ENCODE data around the gene CREB5. TPM values are rescaled to one million over a fixed set of nuclear protein-coding genes. Genes with fewer than 3 reads are reported as not detected.

CREB5 gene
- total RNA-seq, 1 donor from 2014 or later = 10.3 TPM

DNA sequence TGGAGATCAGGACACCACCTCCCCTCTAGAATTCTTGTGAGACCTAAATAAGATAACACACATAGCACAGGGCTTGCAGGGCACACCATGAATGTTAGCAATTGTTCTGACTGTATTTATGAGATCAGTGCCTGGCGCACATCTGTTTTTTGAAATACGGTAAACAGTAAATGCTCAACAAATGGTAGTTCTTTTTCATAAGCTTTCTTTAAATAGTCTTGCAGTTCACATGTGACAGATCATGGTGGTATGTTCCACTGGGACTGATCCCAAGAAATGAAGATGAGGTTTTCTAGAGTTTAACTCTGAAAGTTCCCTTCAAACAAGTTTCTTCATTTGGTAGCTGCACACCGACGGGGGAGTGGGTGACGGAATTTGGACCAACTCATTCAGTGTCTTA, 34.8 kb downstream of the CREB5 start:
- no peak for DNase-seq
- no peaks in the 10 kb centered on the region for H3K36me3 ChIP-seq
- H3K27ac ChIP-seq = no peak overlapping the region
- intact Hi-C loops (cut with DNase I) = no loop called here
- TF ChIP-seq, protein P1, sequence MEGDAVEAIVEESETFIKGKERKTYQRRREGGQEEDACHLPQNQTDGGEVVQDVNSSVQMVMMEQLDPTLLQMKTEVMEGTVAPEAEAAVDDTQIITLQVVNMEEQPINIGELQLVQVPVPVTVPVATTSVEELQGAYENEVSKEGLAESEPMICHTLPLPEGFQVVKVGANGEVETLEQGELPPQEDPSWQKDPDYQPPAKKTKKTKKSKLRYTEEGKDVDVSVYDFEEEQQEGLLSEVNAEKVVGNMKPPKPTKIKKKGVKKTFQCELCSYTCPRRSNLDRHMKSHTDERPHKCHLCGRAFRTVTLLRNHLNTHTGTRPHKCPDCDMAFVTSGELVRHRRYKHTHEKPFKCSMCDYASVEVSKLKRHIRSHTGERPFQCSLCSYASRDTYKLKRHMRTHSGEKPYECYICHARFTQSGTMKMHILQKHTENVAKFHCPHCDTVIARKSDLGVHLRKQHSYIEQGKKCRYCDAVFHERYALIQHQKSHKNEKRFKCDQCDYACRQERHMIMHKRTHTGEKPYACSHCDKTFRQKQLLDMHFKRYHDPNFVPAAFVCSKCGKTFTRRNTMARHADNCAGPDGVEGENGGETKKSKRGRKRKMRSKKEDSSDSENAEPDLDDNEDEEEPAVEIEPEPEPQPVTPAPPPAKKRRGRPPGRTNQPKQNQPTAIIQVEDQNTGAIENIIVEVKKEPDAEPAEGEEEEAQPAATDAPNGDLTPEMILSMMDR (IDR thresholded peaks at IDR 0.05) = no peak
- no peak overlapping the region for H3K4me3 ChIP-seq
- no peaks in the 10 kb centered on the region for H3K27me3 ChIP-seq (ENCODE audit: low read depth)
- H3K9me3 ChIP-seq = no peaks in the 10 kb centered on the region
- no peaks in the 10 kb centered on the region for H3K4me1 ChIP-seq
- no peak for ATAC-seq

DNA sequence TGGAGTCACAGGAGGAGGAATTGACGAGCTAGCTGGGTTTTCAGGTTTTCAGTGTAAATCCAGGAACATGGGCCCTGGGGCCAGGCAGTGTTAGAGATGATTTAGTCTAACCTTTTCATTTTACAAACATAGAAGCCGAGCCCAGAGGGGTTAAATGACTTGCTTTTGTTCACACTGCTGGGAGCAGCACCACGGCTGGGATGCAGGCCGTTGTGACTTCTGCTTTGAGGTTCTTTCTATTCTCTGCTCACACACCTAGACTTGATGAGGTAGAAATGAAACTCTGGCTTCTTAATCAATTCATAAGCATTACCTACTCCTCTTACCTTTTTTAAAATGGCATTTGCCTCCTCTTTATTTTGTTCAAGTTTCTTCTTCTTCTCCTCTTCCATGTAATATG, 36.4 kb downstream of the CREB5 start:
- ATAC-seq (no peak), DNase-seq (no peak)
- H3K9me3 ChIP-seq = no peaks in the 10 kb centered on the region
- H3K4me1 ChIP-seq = no peaks in the 10 kb centered on the region
- H3K27ac ChIP-seq = no peak overlapping the region
- H3K36me3 ChIP-seq = no peaks in the 10 kb centered on the region
- intact Hi-C loops (cut with DNase I) = no loop called here
- no peaks in the 10 kb centered on the region for H3K27me3 ChIP-seq (ENCODE audit: low read depth)
- no peak overlapping the region for H3K4me3 ChIP-seq
- TF ChIP-seq, protein P1 (IDR thresholded peaks at IDR 0.05) = no peak

DNA sequence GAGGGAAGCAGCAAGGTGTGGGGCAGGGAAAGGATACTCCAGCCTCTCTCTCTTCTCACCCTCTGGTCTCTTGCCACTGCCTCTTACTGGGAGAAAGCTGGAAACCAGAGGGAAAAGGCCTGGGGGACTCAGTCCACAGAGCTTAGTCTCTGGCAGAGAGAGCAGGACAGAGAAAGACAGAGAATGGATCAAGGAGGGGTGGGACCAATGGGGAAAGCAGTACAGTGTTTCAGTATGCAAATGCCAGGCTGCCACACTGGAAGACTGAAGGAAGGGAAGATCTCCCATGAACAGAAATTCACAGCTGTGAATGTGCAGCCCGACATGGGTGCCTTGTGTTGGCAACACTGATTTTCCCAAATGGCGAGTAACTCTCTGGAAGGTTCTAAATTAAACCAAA, 40.4 kb downstream of the CREB5 start:
- H3K9me3 ChIP-seq = no peaks in the 10 kb centered on the region
- H3K36me3 ChIP-seq = no peaks in the 10 kb centered on the region
- TF ChIP-seq, protein P1 (IDR thresholded peaks at IDR 0.05) = no peak
- no peak overlapping the region for H3K27ac ChIP-seq
- no peaks in the 10 kb centered on the region for H3K4me1 ChIP-seq
- intact Hi-C loops (cut with DNase I) = no loop called here
- H3K27me3 ChIP-seq (ENCODE audit: low read depth) = no peaks in the 10 kb centered on the region
- DNase-seq (no peak), ATAC-seq (no peak)
- H3K4me3 ChIP-seq = no peak overlapping the region

DNA sequence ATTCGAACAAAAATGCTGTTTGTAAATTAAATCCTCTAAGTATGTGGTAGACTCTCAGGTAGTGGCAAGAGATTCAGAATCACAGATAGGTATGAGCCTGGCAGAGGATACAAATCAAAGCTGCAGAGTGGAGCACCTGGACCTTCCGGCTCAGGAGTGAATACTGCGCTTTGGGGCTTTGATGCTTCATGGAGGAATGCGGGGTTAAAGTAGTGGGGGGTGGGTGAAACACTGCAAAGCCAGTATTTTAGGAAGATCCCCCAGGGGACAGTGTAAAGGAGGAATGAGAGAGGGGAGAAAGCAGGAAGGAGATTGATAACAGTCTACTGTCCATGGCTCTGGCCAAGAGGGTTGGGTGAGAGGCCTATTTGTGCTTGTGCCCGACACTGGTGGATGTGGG, 43.2 kb downstream of the CREB5 start:
- no peaks in the 10 kb centered on the region for H3K27me3 ChIP-seq (ENCODE audit: low read depth)
- H3K4me3 ChIP-seq = no peak overlapping the region
- TF ChIP-seq, protein P1 (IDR thresholded peaks at IDR 0.05) = no peak
- H3K9me3 ChIP-seq = no peaks in the 10 kb centered on the region
- ATAC-seq = no peak
- no peaks in the 10 kb centered on the region for H3K36me3 ChIP-seq
- intact Hi-C loops (cut with DNase I) = no loop called here
- H3K27ac ChIP-seq = no peak overlapping the region
- no peaks in the 10 kb centered on the region for H3K4me1 ChIP-seq
- no peak for DNase-seq

DNA sequence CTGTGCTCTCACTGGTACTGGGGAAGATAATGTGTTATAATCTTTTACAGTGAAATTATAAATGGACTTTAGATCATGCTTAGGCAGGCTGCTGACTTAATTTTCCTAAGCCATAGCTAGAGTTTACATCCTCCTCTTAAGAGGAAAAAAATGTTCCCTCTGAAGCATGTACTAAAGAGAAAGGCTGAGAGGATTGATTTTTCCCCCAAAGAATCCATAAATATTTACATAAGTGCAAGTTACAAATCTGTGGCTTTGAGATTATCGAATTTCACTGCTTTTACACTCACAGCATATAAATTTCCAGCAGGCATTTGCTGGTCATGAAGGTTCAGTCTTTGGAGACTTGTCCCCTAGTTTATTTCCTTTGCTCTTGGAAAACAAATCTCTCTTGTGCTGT, 43.7 kb downstream of the CREB5 start:
- Histone ChIP-seq H3K27ac (no peak overlapping the region), H3K27me3 (ENCODE audit: low read depth) (no peaks in the 10 kb centered on the region), H3K4me1 (no peaks in the 10 kb centered on the region), H3K9me3 (no peaks in the 10 kb centered on the region), H3K4me3 (no peak overlapping the region), H3K36me3 (no peaks in the 10 kb centered on the region)
- no peak for DNase-seq
- intact Hi-C loops (cut with DNase I) = no loop called here
- TF ChIP-seq, protein P1 (IDR thresholded peaks at IDR 0.05) = no peak
- no peak for ATAC-seq

DNA sequence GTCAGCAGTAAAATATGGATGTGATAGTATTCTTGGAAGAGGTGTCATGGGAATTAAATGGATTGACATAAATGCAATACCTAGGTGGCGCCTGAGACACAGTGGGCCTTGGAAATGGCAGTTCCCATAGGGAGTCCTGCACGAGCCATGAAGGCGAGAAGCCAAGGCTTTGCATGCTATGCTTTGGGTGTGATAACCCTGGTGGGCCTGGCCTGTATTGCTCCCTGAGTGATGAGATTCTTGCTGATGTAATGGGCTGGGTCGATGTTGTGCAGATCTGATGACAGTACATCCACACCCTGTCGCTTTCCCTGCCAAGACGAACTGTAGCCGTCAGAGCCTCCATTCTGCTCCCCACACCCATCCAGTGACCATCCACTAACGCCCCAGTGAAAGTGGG, 46.4 kb downstream of the CREB5 start:
- no peaks in the 10 kb centered on the region for H3K4me1 ChIP-seq
- H3K27me3 ChIP-seq (ENCODE audit: low read depth) = no peaks in the 10 kb centered on the region
- ATAC-seq = no peak
- H3K9me3 ChIP-seq = no peaks in the 10 kb centered on the region
- H3K4me3 ChIP-seq = no peak overlapping the region
- TF ChIP-seq, protein P1 (IDR thresholded peaks at IDR 0.05) = no peak
- intact Hi-C loops (cut with DNase I) = no loop called here
- no peaks in the 10 kb centered on the region for H3K36me3 ChIP-seq
- DNase-seq = no peak
- H3K27ac ChIP-seq = no peak overlapping the region

All from lower lobe of right lung (tissue), 2 donors.